GM21825 (cell line): ENCODE results near the gene ANO2.

Experiments
- ATAC-seq: cut with Tn5 transposase; IDR thresholded peaks from one replicate; pipeline ENCODE4 v1.9.1; 2021; ENCODE audit warnings: mild to moderate bottlenecking, moderate library complexity; ENCODE audit not compliant: unreplicated experiment

The ANO2 gene

DNA sequence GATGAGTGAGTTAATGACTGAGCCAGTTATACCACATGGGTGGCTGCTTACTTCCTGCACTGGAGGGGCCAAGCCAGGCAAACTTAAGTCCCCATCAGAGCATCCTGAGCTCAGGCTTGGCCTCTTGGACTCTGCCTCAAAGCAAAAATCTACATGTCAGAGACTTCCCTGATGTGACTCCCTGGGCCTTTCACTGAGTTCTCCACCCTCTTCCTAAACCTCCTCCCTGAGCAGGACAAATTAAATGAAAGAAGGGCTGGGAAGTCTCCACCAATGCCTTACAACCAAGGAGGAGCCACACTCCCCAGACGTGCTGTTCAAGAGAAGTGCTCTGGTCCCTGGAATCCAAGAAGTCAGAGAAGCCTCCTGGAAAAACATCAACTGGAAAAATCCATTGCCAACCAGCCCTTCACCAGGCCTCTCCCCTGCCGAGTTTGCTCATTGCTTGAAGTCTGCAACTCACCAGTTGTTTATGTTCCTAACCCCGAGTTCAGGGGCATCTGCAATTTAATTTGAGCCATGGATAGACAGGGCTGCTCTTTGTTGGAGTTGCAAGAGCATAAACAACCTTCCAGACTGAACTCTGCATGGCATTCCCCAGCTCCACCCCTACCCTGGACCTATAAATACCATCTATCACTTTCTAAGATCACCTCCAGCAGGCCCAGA, 160.5 kb downstream of the ANO2 start:
- no peak for ATAC-seq

DNA sequence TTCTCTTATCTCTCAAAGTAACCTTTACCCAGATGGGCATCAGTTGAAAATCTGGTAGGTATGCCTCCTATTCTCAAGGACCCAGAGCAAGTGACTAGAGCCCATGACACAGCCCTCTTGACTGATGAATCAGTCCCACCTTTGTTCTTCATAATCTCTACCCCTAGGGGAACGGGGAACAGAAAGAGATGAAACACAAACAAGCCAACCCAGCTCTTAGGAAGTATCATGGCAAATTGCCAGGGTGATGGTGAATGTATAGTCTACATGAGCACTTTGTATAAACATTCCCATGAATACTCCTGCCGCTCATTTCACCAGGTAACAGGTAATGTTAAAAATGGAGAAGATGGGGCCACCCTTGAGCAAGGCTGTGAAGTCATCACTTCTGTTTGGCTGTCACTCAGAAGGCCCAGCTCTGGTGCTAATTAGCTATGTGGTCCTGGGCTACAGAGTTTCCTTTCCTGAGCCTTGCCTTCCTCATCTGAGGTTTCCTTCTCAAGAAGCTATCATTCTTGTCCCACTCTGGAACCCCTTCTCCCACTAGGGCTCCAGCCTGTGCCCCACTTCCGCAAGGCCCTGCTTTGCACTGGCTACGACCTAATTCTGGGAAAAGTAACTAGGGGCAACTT, 161.7 kb downstream of the ANO2 start:
- no peak for ATAC-seq

DNA sequence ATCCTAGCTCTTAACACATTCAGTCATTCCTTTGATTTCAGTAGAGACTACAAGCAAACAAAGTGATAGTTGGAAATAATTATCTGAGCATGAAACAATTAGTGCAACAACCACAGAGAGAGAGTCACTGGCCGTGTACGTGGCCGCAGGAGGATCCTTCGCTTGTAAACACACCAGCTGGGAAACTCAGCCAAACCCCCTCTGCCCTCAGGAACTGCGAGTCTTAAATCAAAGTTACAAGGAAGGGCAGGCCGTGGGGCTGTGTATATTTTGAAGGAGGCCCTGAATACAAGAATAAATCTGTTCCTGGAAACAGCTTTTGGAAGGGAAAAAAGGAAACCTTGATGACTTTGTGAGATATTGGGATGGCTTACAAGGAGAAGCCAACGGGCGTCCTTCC, 164.5 kb downstream of the ANO2 start:
- ATAC-seq = no peak

DNA sequence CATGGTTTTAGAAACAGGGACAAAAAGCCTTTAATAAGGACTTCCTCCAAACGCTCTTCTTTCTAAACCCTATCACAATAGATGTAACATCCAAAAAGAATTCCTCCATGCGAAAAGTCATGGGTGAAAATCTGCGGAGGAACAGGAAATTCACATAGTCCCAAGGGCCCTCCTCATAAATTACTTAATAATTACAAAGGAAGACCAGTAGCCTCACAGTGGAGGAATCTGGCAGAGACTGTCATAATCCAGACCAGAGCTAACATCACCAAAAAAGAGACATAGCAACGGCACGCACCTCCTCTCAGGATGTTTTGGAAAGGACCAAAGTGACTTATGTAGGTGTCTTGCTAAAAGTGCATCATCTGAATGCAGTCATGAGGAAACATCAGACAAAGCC, 165.7 kb downstream of the ANO2 start:
- no peak for ATAC-seq

DNA sequence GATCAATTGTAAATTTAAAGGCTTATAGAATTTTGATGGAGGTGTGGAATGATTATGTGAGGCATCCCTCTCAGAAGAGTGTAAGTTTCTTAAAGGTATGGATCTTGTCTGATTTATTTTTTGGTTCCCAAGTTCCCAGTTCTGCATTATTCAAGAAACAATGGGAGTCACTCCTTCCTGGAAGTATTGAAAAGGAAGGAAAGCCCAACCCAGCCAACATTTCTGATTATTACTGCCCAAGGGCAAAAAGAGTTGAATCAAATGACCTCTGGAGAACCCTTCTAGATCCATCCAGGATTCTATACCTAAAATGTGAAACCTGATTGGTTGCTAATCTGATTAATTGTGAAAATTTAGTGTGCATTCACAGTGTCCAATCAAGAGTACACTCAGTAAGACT, 166.2 kb downstream of the ANO2 start:
- ATAC-seq = no peak

DNA sequence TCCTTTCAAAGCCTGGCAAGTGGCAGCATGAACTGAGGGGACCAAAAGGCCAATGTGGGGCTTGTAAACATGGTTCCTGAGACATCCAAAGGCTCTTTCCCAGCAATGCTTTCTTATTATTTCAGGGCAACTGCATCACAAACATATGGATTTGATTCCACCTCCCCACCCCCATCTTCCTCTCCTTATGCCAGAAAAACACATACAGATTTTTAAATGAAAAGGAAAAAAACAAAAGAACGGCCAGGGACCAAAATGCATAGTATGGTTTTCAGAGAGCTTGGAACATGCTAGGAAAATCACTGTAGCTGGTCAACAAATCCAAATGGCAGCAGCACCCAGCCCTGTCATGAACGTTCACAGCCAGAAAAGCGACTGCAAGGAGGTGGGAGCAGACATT, 167.6 kb downstream of the ANO2 start:
- no peak for ATAC-seq

DNA sequence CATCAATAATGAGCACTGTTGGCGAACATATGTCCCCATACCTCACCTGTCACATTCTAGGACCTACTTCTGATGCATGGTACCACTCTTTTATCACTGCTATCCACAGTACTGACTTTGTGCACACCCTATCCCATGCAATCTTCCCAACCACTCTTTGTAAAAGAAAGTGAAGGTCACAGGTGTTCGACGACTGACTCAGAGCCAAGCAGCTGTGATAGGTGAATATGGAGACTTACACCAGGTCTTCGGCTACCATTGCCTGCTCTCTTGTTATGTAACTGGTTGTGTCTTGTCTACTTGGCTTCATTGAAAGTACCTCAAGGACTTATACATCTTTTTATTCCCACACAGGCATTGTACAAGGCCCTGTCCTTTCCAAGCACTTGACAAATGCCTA, 169.0 kb downstream of the ANO2 start:
- ATAC-seq = no peak

DNA sequence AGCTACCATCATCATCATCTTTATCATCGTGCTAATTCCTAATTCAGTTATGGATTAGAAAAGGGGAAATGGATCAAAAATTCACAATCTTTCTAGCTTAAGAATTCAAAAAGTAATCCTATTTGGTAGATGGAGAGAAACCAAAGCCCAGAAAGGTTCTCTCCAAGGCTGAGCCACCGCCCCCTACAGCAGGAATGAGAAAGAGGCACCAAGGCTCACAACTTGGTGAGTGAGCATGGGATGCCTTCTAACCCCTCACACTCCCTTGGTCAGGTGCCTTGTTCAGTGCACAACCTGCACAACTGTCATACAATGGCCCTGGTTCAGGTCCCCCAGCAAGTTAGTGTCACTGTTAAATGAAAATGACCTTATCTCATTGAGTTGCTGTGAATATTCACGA, 171.5 kb downstream of the ANO2 start:
- no peak for ATAC-seq

DNA sequence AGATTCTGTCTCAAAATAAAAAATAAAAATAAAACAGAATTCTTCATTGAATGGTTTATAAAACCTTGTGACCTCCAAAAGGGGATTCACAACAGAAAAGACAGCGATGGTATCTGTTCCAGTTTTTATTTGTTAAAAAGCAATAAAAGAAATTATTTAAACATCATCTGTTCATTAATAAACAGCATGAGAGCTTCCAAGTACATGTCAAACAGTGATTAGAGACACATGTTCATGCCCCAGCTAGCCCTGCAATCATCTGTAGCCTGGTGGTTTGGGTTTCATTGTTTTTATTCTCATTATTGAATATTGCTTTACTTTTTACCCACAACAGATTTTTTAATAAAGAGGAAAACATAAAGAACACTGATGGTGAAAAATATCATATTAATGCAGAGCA, 173.3 kb downstream of the ANO2 start:
- ATAC-seq = no peak

DNA sequence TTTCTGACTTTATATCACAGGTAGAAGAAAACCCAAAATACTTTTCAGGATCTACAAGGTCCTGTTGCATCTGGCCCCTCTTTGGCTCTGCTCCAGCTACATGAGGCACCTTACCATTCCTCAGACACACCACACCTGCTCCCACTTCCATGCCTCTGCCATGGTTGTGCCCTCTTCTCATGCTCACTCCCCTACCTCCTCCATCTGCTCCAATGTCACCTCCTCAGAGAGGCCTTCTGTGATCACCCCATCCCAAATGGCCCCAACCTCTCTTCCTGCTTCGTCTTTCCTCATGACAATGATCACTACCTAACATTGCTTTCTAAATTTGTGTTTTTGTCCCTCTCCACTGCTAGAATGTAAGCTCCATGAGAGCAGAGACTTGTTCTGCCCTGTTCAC, 174.3 kb downstream of the ANO2 start:
- ATAC-seq = no peak

DNA sequence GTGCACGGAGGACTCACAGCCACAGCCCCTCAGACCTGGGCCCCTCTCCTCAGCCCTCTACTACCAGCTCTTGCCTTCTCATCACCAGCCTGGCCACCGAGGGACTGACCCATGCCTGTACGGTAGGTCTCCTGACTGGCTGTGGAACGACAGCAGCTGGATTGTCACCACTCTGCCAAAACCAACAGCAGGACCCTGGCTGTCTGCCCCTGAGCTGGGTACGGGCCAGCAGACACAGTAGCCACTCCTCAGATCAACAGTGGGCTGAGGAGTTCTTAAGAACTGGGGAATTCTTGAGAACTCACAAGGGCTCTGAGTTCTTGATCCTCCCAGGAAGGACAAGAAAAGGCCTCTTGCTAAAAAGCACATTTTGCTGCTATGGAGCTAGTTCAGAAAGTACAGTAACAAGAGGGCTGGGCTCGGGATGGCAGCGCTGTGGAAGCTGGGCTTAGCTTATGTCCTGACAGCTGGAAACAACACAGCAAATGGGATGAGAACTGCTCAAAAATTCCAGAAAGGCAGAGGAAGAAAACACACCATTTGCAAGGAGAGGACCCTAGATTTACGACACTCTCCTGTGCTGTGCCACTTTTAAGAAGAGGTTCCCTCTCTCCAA, 176.4 kb downstream of the ANO2 start:
- no peak for ATAC-seq

DNA sequence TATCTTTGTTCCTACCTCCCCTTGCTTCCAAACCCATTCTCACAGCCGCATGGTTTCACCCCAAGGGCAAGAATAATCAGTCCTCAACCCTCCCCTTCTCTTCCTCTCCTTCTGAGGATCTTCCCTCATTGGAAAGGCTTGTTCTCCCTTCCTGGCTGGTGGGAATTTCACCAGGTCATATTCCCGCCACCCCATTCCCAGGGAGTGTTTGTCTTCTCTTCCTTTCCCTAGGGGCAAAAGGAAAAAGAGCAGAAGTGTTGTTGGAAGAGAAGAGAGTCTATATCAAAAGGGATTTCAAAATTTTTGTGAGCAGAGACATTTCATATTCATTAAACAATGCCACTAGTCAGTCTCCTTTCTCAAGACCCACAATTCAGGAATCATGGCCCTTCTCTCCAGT, 176.9 kb downstream of the ANO2 start:
- ATAC-seq = no peak

DNA sequence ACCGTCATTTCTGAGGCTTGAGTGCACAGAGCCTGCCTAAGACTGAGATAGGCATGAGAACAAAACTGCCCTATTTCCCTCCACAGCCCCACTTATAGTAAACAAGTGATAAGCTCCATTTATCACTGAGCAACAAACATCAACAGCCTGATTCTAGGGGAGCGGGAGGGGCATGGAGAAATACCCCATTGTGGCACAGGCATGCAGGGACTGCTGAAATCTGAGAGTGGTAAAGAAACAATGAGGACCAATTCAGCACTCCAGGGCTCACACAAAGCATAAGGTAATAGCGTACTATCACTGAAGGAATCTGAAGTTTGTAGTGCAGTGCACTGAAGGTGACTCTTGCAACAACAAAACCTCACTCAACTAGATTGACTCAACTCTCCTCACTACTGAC, 186.7 kb downstream of the ANO2 start:
- no peak for ATAC-seq

DNA sequence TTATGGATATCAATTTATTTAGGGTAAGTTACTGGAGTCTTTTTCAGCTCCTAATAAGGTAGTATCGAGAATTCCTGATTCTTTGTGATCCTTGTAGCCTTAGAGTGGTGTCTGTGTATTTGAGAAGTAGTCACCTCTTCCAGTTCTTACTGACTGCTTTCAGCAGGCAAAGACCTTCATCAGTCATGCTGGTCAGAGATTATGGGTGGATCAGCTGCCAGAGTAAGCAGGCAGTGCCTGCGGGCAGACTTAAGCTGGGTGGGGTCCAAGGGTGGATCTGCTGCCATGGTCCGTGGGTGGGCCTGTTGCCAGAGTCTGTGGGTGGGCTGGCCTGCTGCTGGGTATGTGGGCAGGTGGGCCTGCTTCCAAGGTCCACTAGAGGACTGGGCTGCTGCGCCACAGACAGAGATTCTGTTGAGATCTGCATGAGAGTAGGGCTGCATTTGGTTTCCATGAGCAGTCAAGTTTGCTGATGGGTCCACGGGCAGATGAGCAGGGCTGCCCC, 188.7 kb downstream of the ANO2 start:
- no peak for ATAC-seq

DNA sequence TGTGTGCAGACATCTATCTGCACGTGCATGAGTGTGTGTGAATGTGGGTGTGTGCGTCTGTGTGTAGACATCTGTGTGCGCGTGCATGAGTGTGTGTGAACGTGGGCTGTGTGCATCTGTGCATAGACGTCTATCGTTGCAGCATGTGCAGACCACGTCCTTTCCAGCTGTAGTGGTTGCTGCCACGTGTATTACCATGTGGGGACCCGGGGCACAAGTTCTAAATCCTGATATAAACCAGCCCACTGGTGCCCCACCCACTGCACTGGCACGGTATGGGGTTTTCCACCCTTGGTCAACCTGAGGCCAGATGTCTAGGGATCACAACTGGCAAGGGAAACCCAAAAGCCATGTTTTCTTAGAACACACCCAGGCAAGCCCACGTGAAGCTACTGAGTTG, 197.0 kb downstream of the ANO2 start:
- no peak for ATAC-seq

DNA sequence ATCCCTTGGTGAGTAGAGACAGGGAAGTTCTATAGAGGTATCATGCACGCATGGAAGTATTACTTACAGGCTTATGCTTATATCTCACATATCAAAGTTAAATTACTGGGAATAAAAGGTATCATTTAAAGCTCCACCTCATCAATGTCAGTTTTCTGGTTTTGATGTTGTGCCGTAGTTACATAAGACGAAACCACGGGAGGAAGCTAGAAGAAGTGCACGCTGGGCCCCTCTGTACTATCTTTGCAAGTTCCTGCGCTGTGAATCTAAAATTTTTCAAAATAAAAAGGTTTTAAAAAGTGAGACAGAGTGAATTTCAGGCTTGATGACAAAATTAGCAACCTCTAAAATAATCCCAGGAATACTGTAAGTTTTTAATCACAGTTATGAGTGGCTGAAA, 198.1 kb downstream of the ANO2 start:
- no peak for ATAC-seq

DNA sequence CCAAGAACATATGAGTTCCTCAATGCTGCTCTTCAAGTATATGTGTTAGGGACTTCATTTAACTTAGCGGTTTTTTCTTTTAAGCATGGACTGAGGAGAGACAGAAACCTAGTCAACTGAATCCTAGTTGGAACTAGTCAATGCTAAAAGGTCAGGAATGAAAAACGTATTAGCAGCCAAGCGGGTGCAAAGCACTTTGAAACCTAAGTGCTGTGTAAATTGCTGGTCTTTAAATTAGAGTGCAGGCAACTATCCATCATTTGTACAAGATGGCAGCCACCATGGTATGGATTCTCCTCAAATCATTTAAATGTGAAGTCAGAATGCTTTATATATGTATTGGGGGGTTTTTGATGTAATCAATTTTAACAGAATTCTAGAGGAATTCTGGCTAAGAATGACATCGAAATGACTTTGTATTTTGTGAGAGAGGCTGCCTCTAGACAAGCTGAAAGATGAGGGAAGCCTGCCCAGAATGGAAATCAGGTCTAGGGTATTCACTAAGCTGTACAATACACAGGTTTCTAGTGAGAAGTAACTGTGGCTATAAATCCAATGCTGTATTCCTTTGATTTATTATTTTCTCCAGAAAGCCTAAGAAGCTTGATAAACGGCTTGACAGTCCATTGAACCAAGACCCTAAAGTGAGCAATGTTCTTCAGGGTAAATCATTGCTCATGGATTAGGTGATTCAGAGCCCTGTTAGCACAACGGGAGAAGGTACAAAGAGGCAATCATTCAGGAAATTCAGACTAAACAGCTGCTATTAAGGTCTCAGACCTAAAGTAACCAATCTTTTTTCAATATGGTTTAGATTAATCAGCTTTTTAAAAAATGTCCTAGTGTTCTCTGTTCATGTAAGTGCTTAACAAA, 198.8 kb downstream of the ANO2 start:
- no peak for ATAC-seq

DNA sequence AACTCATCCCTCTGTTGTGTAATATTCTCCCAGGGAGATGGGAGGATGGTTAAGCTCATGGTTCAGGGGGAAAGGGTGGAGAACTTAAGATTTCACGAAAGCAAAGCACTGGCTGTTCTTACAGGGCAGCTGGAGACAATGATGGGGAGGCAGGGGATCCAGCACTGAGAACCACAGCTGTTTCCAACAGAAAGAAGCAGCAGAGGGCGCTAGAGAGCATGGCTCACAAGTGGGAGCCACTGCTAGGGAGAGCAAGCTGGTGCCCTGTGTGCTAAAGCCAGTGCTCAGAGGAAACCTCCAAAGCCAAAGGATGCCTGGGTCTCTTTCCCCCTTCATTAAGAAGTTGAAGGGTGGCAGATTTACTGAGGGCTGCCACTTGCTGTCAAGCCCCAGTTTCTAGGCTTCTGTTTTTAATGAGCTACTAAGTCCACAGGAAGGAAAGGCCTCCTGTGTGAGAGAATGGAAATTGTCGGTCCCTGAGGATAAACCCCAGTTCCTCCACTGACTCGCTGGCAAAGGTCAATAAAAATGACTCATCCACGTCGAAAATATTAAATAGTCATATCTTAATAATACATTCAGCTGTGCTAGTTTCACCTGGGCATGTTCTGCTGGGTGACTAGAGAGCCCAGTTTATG, 199.7 kb downstream of the ANO2 start:
- no peak for ATAC-seq

DNA sequence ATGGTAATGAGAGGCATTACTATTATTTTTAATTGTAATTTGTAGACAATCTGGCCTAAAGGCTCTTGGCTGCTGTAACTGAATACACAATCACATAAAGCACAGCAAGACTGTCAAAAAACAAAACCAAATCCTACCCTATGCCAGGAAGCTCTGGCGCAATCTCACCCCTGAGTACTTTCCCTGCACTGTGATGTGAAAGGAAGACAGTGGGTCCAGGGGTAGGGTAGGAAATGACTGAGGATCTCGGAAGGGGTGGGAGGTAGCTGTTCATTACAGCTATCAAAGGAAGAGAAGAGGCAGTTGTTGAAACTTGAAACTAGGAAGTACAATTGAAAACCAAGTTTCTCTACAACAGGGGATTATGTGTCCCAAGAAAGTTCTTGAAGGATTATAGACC, 202.8 kb downstream of the ANO2 start:
- ATAC-seq = no peak

DNA sequence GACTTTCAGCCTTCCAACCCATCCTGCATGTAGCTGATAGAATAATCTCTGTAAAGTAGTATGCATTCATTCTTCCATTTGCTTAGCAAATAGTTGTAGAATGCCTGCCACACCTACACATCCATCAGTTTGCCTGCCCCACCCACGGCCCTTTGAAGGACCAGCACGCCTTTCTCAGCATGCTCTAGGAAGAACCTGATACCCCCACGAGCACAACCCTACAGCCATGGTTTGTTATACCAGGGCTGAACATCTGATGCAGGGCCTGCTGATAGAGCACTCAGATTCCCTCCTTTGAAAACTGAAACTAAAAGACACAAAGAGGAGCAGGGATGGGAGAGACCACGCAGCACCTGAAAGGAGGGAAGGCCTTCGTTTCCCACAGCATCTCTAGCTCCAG, 205.1 kb downstream of the ANO2 start:
- no peak for ATAC-seq

DNA sequence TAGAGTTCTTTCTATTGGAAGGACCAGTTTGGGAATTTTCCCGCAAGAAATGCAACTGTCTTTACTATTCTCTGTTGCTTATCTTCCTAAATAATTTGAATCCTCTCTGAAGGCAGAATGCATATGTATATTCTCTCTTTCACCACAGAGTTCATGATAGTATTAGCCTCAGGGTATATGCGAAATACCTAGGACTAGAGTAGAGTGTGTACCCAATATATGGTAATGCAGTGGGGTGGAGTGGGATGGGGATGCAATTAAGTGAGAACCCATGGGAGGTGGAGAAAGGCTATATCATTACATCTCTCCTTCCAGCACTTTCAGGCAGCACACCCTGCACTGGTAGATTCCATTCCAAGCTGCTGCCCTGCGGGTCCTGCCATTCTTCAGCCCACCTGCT, 207.3 kb downstream of the ANO2 start:
- ATAC-seq = no peak
